Chondrocyte (in vitro differentiated cells): Measurements from ENCODE around the gene SMIM13. TPM values are rescaled to one million over a fixed set of nuclear protein-coding genes. Genes with fewer than 3 reads are reported as not detected.

Experiments used
- DNase-seq: peaks from one replicate; pipeline ENCODE4 v3.0.0; 2021; ENCODE audit warnings: mixed read lengths, low spot score
- H3K27ac Mint-ChIP-seq: one replicate; pipeline ENCODE4 v1.8.0; 2021; ENCODE audit warnings: mild to moderate bottlenecking, moderate library complexity, mixed read lengths; ENCODE audit not compliant: unreplicated experiment
- H3K27me3 Mint-ChIP-seq: 2 replicates; pipeline ENCODE4 v1.8.0; 2021; ENCODE audit warnings: low read depth, mixed read lengths
- H3K36me3 Mint-ChIP-seq: 2 replicates; pipeline ENCODE4 v1.8.0; 2021; ENCODE audit warnings: low read depth, mixed read lengths
- H3K4me1 Mint-ChIP-seq: 2 replicates; pipeline ENCODE4 v1.8.0; 2021; ENCODE audit warnings: low read depth, mild to moderate bottlenecking, mixed read lengths
- H3K4me3 Mint-ChIP-seq: one replicate; pipeline ENCODE4 v1.8.0; 2021; ENCODE audit warnings: mild to moderate bottlenecking, moderate library complexity, mixed read lengths; ENCODE audit not compliant: unreplicated experiment
- H3K9me3 Mint-ChIP-seq: 2 replicates; pipeline ENCODE4 v1.8.0; 2021; ENCODE audit warnings: low read depth, mixed read lengths
- total RNA-seq: library from RNA; stranded (reverse); gene quantifications from 3 replicates; pipeline ENCODE4 v1.2.1, GENCODE V29; 2021
- TF ChIP-seq, protein P1 (sequence below): fragments of 200-600 bp; sonication (generic); IDR thresholded peaks from 2 replicates; pipeline ENCODE4 v1.5.0; 2021; ENCODE audit warnings: antibody characterized with exemption, mild to moderate bottlenecking, moderate library complexity

Gene SMIM13
- total RNA-seq, 1 donor from 2014 or later = 20.9 TPM

DNA sequence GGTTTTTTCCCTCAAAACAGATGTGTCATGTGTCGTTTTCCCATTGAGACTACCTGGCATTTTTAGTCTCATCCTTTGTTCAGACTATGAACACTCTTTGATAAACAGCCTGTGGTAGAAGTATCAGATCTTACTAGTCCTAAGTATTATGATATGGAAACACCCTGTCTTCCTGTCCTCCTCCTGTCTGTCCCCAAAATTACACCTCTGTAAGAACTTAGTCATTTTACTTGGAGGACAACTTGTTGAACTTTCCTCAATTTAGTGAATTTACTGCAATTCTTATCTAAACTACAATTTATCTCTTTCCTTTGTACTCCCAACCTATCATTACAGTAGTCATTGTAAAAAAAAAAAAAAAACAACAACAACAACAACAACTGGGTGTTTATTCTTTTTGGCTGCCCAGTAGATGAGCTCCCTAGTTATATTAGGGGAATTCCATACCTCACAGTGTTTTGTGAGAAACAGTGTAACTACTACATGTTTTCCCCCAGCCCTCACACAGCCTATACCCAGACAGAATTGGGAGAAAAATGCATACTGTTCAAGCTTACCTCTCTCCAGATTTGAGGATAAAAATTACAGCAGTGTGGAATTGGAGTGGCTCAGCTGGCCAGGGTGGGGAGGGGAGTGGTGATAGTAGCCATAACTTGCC lies 36.4 kb downstream of the SMIM13 start:
- Mint-ChIP-seq H3K4me3 (no peak overlapping the region), H3K4me1 (peaks cover 59% of the 10 kb centered on the region), H3K9me3 (no peaks in the 10 kb centered on the region), H3K36me3 (peaks cover 3% of the 10 kb centered on the region), H3K27ac (no peak overlapping the region), H3K27me3 (no peaks in the 10 kb centered on the region)
- TF ChIP-seq, protein P1, sequence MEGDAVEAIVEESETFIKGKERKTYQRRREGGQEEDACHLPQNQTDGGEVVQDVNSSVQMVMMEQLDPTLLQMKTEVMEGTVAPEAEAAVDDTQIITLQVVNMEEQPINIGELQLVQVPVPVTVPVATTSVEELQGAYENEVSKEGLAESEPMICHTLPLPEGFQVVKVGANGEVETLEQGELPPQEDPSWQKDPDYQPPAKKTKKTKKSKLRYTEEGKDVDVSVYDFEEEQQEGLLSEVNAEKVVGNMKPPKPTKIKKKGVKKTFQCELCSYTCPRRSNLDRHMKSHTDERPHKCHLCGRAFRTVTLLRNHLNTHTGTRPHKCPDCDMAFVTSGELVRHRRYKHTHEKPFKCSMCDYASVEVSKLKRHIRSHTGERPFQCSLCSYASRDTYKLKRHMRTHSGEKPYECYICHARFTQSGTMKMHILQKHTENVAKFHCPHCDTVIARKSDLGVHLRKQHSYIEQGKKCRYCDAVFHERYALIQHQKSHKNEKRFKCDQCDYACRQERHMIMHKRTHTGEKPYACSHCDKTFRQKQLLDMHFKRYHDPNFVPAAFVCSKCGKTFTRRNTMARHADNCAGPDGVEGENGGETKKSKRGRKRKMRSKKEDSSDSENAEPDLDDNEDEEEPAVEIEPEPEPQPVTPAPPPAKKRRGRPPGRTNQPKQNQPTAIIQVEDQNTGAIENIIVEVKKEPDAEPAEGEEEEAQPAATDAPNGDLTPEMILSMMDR = no peak
- no peak for DNase-seq

DNA sequence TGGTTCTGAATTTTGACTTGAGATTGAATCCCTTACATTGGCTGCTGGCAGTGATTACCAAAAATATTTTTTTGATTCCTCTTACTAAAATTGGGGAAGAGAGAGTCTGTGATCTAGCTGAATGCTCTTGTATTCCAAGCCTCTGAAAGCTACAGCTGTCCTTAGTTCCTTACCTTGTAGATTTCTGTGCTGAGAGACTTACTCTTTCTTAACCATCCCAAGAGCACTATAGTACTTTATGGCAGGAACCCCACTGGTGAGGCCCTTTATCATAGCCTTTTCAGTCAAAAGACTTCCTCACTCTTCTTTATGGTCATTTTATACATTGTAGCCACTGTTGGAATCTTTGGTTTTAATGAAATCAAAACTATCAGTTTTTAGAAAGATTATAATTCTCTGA lies 37.0 kb downstream of the SMIM13 start:
- peaks cover 59% of the 10 kb centered on the region for H3K4me1 Mint-ChIP-seq
- H3K27ac Mint-ChIP-seq = no peak overlapping the region
- H3K27me3 Mint-ChIP-seq = no peaks in the 10 kb centered on the region
- H3K9me3 Mint-ChIP-seq = no peaks in the 10 kb centered on the region
- H3K4me3 Mint-ChIP-seq = no peak overlapping the region
- TF ChIP-seq, protein P1 = no peak
- DNase-seq = no peak
- peaks cover 5% of the 10 kb centered on the region for H3K36me3 Mint-ChIP-seq

DNA sequence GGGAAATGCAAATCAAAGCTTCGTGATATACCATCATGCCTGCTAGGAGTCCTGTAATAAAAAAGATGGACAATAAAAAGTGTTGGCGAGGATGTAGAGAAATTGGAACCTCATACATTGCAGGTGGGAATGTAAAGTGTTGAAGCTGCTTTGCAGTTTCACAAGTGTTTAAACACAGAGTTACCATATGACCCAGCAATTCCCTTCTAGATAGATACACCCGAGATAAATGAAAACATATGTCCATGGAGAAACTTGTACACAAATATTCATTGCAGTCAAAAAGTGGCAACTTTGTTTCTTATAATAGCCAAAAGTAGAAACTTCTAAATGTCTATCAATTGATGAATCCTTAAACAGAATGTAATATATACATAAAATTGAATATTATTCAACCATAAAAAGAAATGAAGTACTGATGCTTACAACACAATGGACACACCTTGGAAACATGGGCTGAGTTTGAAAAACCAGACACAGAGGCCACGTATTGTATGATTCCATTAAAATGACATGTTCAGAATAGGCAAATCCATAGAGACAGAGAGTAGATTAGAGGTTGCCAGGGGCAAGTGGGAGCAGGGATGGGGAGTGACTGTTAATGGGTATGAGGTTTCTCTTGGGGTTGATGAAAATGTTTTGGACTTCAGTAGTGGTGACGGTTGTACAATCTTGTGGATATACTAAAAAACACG lies 38.7 kb downstream of the SMIM13 start:
- Mint-ChIP-seq H3K4me1 (peaks cover 56% of the 10 kb centered on the region), H3K27me3 (no peaks in the 10 kb centered on the region)
- TF ChIP-seq, protein P1 = no peak

DNA sequence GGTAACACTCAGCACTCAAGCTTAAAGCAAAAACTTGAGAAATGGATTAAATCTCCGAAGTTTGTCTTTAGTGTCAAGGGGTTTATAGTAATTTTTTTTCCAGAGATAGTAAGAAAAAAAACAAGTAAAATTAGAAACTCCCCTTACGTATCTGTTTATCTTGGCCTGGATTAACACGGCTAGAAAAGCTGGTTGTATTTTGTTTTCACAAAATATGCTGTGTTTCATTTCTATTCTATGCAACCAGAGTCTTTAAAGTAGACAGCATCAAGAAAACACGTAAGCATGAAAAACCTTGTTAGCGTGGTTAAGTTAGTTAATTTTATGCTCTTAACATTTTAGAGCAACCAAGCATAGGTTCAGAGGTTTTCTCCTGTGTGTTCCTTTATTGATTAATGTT lies 39.6 kb downstream of the SMIM13 start:
- Mint-ChIP-seq H3K4me1 (peaks cover 52% of the 10 kb centered on the region), H3K27me3 (no peaks in the 10 kb centered on the region), H3K36me3 (peaks cover 6% of the 10 kb centered on the region), H3K9me3 (no peaks in the 10 kb centered on the region), H3K4me3 (no peak overlapping the region), H3K27ac (no peak overlapping the region)
- TF ChIP-seq, protein P1 = no peak
- no peak for DNase-seq

More for the DNA sequence above, 38.7 kb downstream of the SMIM13 start:
- Mint-ChIP-seq H3K9me3 (no peaks in the 10 kb centered on the region), H3K4me3 (no peak overlapping the region), H3K27ac (no peak overlapping the region), H3K36me3 (peaks cover 8% of the 10 kb centered on the region)
- no peak for DNase-seq

- no peaks in the 10 kb centered on the region for H3K27me3 Mint-ChIP-seq
- no peaks in the 10 kb centered on the region for H3K9me3 Mint-ChIP-seq
- H3K4me1 Mint-ChIP-seq = peaks cover 39% of the 10 kb centered on the region
- H3K4me3 Mint-ChIP-seq = no peak overlapping the region
- peaks cover 9% of the 10 kb centered on the region for H3K36me3 Mint-ChIP-seq
- TF ChIP-seq, protein P1 = no peak
- DNase-seq = no peak
- no peak overlapping the region for H3K27ac Mint-ChIP-seq
Measured at GRCh38 chr6:11136809-11137208, 43.2 kb downstream of the SMIM13 start.
